ENCODE results near the gene OBI1.

DNA sequence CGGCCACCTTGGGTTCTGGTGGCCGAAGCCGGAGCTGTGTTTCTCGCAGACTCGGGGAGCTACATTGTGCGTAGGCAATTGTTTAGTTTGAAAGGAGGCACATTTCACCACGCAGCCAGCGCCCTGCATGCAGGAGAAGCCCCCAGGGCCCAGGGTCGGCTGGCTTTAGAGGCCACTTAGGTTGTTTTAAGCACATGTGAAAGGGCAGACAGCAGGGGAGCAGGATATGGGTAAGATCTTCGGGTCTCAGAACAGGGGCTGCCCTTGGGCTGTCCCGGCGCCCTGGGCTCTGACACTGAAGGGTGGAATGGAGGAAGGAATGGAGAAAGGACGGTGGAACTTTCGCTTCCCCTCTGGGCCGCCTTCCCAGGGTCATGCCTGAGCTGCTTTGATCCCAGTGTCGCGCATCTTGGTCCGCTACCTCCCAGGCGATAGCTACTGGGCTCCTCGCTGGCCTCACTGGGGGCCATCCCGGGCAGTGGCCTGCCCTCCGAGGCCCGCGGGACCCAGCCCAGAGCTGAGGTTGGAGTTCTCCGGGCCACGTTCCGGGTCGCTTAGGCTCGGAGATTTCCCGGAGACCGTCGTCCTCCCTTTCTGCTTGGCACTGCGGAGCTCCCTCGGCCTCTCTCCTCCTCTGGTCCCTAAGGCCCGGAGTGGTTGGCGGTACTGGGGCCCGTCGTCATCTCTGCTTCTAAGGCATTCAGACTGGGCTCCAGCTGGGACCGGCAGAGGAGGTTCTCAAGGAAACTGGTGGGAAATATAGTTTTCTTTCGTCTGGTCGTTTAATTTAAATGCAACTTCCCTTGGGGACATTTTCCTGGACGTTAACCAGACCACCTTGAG, 51.3 kb downstream of the OBI1 start:
- no peak for TF ChIP-seq ZNF274 (IDR thresholded peaks at IDR 0.05; ENCODE audit: insufficient read depth, insufficient read length)
- TF ChIP-seq TAF1 (IDR thresholded peaks at IDR 0.05; ENCODE audit: borderline replicate concordance, low read depth, low read length), result no peak
- no peak for TF ChIP-seq EP300 (IDR thresholded peaks at IDR 0.05; ENCODE audit: borderline replicate concordance in 1 of 2, control insufficient read depth in 1 of 2, low read depth in 2 of 2, low read length in 2 of 2)
- no peak for TF ChIP-seq NFXL1 (IDR thresholded peaks at IDR 0.05; ENCODE audit: borderline replicate concordance)
- TF ChIP-seq POLR2AphosphoS5 (IDR thresholded peaks at IDR 0.05; ENCODE audit: low read length), result no peak
- no peak for TF ChIP-seq ZNF217 (IDR thresholded peaks at IDR 0.05)
- no peak for TF ChIP-seq POLR2A (IDR thresholded peaks at IDR 0.05; ENCODE audit: low read depth, low read length)
- TF ChIP-seq MEF2A (IDR thresholded peaks at IDR 0.05; ENCODE audit: insufficient read depth, low read depth, low read length), result no peak
